Left hindlimb (tissue), 1 donor: ENCODE results near the gene ROBO1.

Experiments
- DNase-seq: peaks from one replicate; pipeline ENCODE4 v3.0.0-alpha.2; 2018

Gene ROBO1

GRCh38 chr3:79297245-79297960 is 470.4 kb downstream of the ROBO1 start:
- DNase-seq, result no peak

GRCh38 chr3:79286882-79287281 is 480.9 kb downstream of the ROBO1 start:
- DNase-seq, result no peak

GRCh38 chr3:79285871-79286270 is 481.9 kb downstream of the ROBO1 start:
- DNase-seq, result no peak

- DNase-seq, result no peak
These were observed 482.4 kb downstream of the ROBO1 start for GRCh38 chr3:79285380-79285779.

GRCh38 chr3:79284781-79285180 is 483.0 kb downstream of the ROBO1 start:
- no peak for DNase-seq

GRCh38 chr3:79278681-79279080 is 489.1 kb downstream of the ROBO1 start:
- DNase-seq, result no peak

GRCh38 chr3:79268422-79268821 is 499.4 kb downstream of the ROBO1 start:
- no peak for DNase-seq

GRCh38 chr3:79264892-79265291 is 502.9 kb downstream of the ROBO1 start:
- no peak for DNase-seq

GRCh38 chr3:79263423-79263822 is 504.4 kb downstream of the ROBO1 start:
- no peak for DNase-seq

- no peak for DNase-seq
These were observed 509.3 kb downstream of the ROBO1 start for GRCh38 chr3:79258479-79258878.

GRCh38 chr3:79257791-79258190 is 510.0 kb downstream of the ROBO1 start:
- DNase-seq, result no peak

- DNase-seq, result no peak
These were observed 512.1 kb downstream of the ROBO1 start for GRCh38 chr3:79255702-79256101.

- no peak for DNase-seq
These were observed 512.5 kb downstream of the ROBO1 start for GRCh38 chr3:79255292-79255691.

- DNase-seq, result no peak
These were observed 514.1 kb downstream of the ROBO1 start for GRCh38 chr3:79253704-79254103.

- DNase-seq, result no peak
These were observed 514.5 kb downstream of the ROBO1 start for GRCh38 chr3:79253271-79253670.

GRCh38 chr3:79250746-79251145 is 517.1 kb downstream of the ROBO1 start:
- DNase-seq, result no peak

GRCh38 chr3:79249701-79250100 is 518.1 kb downstream of the ROBO1 start:
- no peak for DNase-seq

GRCh38 chr3:79247725-79248043 is 520.1 kb downstream of the ROBO1 start:
- DNase-seq, result peak; percentile 46

GRCh38 chr3:79246875-79247724 is 520.7 kb downstream of the ROBO1 start:
- no peak for DNase-seq

GRCh38 chr3:79245284-79246138 is 522.3 kb downstream of the ROBO1 start:
- DNase-seq, result no peak

- no peak for DNase-seq
These were observed 531.3 kb downstream of the ROBO1 start for GRCh38 chr3:79236496-79236895.

- no peak for DNase-seq
These were observed 534.3 kb downstream of the ROBO1 start for GRCh38 chr3:79233431-79234060.

- DNase-seq, result no peak
These were observed 537.5 kb downstream of the ROBO1 start for GRCh38 chr3:79230266-79230665.
